DMS53 (cell line): ENCODE data around the gene TERT.

Source experiments
- DNase-seq: peaks from one replicate; lab custom pipeline; 2025; lab: John Stamatoyannopoulos, UW

TERT gene

DNA sequence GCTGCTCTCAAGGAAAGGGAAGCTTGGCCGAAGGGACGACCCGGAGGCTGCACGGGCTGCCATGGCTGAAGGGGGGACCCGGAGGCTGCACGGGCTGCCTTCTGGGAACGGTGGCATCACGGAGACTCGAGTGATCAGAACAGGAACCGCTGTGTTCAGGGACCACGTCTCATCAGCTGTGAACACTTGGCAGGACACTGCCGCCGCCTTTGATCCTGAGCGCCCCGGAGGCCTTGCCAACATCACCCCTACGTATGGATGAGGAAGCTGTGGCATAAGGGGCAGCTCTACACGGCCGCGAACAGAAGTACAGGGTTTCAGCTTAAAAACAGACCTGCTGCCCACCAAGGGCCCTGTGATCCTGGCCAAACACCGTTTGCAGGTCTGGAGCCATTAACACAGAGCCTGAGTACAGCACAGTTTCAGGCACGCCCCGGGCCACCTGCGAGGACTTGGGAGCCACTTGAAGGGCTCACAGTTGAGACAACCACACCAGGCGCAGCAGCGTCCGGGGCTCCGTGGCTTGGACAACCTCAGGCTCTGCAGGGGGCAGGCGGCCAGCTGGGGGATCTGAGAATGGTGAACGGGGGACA lies 23.9 kb upstream of the TERT start:
- peak; percentile 74 for DNase-seq

DNA sequence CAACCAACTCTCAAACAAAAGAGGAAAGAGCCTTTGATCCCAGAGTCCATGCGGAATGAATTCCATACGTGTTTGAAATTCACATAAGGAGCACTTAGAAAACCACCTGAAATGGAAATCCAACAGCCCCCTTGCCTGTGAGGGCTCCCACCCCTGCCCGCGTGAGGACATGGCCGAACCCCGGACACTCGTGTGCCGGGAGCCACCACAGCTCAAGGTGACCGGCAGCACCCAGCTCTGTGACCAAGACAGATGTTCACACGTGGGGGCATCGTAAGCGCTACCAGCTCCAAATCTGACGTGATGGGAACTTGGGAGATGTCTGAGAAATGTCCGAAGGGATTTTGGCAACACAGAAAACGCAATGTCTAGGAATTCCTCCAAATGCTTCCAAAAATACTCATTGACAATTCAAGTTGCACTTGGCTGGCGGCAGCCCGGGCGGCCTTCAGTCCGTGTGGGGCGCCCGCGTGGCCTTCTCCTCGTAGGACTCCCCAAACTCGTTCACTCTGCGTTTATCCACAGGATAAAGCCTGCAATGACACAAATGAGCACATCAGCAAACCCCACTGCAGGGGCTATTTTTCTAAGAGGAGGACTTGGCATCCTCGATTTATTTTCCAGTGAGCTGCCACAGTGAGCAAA lies 23.2 kb upstream of the TERT start:
- no peak for DNase-seq

DNA sequence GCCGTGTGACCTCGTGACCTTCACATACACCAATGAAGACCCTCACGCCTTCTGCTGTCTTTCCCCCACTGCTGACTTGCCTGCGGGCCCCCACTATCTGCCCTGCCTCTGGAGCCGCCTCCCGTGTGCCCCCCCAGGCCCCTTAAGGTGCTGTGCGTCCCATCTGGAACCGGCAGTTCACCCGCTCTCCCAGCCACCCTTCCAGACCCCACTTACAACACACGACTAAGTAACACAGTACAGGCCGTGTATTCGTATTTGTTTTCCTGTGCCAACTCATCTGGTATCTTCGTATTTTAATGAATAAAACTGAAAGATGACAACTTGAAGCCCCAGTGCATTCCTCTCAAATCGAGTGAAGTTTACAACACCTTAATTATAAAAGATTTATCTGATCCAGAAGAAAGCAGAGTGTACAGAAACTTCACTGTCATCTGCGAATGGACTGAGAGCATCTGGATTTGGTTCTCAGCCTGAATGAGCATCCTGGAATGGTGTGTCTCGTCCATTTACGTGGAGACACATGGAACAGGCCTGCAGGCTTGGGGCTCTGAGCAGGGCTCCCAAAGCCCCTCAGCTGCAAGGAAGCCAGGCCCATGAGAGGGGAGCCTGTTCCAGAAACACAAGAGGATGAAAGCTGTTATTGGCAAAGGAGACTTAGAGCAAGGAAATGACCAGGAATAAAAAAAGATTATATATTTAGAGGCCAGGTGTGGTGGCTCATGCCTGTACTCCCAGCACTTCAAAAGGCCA lies 21.9 kb upstream of the TERT start:
- DNase-seq: peak; percentile 89

DNA sequence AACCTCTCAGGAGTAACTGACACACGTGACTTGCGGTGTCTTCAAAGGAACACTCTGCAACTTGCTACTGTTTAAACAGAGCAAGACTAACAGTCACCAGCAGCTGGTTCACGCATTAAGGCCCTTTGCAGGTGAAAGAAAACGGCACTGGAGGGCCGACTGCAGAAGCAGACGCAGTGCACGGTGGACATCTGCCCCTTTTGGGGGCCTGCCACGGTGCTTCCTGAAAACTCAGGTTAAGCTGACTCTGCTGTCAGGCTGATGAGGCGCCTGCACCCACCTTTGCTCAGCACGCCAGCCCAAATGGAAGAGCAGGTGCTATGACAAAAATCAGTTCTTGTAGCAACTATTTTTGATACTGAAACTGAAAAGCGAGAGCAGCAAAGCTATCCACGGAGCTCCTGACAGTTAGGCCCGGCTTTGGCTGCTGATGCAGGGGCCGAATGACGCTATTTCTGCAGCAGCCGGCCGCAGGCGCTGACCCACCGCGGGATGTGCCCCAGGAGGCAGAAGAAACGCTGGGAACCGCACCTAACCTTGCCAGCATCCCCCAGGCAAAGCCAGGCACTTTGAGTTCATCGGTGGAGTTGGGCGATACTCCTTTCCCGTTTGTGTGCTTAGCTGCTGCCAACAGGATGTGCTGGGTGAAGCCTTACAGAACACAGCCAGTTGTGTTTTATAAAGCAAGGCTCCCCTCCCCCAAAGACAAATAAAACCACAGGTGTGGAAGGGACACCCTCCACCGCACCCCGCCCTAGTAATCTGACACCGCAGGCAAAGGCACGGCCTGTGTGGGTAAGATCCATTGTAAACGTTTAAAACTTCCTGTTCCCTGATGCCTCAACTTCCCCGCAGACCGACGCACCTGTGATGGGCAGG lies 21.1 kb upstream of the TERT start:
- peak; percentile 100 for DNase-seq

DNA sequence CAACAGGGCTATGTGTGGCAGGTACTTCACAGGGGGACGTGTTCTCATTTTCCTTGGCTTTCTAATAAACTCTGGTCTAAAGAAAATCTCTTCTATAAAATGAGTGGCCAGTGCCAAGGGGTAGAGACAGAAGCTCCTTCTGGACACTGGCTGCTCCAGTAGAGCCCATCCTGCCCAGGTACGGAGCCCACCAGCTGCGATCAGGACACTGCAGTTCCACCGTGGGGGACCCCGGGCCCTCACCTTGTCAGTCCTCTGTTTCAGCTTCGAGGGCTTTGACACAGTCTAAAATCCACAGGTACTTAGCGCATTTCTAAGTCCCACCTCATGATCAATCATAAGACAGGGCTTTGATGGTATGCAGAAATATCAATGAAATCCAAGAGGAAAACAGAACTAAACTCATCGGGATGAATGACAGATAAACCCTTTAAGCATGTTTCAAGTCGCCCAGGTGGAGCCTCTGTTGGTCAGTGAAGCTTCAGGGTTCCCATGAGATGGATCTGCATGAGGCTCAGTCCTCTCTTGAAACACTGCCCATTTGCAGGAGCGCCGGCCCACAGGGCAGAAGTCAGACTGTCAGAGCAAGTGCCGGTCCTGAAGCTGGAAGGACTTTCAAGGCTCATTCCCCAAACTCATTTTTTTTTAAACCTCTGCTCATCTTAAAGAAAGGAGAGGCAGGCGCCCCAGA lies 20.3 kb upstream of the TERT start:
- DNase-seq: peak; percentile 67

DNA sequence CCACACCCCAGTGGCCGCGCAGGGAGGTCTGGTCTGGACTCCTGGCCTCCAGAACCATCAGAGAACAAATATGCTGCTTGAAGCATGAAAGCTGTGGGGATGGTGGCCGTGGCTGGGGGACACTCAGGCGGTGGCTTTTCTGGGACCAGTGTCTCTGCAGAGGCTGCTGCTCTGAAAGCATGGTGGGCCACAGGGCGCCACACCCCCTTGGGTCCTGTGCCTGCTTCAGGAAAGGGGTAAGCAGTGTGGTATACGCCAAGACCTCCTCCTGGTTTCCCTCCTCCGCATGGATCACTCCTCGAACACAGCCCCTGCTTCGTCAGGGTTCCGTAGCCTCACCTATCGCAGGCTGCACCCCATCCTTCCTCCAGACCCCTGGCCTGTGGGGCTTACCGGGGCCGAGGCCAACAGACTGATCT lies 19.7 kb upstream of the TERT start:
- DNase-seq: peak; percentile 57

DNA sequence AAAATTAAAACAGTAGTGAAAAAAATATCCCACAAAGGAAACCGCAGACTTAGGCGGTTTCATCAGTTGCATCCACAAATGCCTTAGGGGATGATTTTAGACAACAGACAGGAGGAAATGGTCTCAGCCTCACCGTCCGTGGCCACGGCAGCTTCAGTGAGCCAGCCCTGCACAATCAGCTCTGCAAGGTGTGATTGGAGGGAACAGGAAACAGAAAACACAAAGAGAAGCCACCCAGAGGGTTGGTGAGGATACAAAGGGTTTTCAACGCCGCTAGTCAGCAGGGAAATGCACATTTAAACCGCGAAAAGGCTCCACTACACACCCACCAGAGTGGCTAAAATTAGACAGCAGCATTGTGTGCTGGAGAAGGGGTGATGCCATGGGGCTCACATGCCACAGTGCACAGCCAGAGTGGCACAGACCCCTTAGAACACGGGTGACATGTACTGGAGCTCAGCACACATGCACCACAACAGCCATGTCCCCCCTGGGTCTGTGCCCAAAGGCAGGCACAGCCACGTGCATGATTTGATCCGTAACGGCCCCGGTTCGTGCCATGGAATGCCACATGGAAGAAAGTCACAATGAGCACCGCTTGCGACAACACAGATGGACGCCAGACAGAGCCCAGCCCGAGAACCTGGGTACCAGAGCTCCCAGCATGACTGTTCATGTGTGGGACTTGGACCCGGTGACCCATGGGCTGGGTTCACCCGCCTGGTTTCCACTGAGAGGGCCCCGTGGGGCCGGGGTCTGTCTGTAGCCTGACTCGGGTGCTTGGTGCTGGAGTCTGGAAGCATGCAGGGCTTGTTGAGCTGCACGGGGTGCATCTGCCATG lies 18.3 kb upstream of the TERT start:
- DNase-seq: peak; percentile 62

DNA sequence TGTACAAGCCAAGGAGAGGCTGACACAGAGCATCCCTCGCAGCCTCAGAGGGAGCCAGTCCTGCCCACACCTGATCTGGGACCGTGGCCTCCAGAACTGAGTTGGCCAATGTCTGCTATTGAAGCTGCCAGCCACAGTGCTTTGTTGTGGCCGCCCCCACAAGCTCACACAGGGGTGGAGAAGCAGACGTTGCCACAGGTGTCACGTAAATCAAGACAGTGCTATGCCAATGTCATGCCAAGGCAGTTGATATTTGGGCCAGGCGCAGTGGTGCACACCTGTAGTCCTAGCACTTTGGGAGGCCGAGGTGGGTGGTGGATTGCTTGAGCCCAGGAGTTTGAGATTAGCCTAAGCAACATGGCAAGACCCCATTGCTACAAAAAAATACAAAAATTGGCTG lies 17.3 kb upstream of the TERT start:
- DNase-seq: no peak

DNA sequence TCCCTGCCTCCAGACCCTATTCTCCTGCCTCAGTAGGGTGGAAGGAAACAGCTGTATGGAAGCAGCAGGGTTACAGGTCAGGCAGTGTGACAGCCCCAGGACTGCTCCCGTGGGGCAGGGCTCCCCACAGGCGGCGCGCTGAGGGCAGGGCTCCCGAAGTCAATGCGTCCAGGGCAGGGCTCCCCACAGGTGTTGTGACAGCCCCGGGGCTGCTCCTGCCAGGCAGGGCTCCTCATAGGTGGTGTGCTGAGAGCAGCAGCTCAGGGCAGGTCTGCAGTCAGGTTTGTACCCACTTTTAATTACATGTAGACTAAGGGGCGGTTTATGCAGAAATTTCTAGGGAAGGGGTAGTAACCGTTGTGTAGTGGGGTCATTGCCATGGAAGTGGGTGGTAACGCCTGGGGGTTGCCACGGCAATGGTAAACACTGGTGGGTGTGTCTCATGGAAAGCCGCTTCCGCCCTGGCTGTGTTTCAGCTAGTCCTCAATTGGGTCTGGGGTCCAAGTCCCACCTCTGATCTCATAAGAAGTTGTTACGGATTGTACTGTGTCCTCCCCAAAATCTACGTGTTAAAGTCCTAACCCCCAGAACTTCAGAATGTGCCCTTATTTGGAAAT lies 16.7 kb upstream of the TERT start:
- no peak for DNase-seq

DNA sequence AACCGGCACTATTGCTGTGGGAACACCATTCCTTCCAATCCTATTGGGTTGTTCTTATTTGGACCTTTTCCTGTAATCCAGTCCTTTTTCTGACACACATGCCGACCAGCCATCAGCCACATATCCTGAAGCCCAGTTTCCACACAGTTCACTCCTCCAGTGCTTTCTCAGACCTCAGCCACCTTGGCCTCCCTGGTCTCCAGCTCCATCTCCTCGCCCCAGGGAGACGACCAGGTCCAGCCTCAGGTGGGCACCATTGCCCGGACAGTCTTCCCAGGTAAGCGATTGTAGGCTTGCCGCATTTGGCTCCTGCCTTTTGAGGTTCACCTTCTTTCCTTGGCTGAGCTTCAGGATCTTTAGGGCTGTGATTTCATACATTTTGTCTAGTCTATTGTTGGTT lies 15.2 kb upstream of the TERT start:
- DNase-seq: no peak

DNA sequence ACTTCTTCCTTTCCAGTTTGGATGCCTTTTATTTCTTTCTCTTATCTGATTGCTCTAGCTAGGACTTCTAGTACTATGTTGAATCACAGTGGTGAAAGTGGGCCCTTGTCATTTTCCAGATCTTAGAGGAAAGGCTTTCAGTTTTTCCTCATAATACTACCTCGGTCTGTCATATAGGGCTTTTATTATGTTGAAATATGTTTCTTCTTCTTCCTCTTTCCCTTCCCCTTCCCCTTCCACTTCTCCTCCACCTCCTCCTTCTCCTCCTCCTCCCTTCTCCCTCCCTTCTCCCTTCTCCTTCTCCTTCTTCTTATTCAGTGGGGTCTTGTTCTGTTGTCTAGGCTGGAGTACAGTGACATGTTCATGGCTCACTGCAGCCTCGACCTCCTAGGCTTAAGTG lies 9.2 kb upstream of the TERT start:
- DNase-seq: no peak

DNA sequence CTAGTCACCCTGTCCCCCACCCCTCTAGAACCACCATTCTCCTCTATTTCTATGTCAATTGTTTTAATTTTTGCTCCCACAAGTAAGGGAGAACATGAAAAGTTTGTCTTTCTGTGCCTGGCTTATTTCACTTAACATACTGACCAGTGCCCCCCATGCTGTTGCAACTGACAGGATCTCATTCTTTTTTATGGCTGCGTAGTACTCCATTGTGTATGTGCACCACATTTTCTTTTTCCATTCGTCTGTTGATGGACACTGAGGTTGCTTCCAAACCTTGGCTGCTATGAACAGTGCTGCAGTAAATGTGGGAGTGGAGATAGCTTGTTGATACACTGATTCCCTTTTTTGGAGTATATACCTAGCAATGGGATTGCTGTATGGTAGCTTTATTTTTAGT lies 7.4 kb upstream of the TERT start:
- no peak for DNase-seq

DNA sequence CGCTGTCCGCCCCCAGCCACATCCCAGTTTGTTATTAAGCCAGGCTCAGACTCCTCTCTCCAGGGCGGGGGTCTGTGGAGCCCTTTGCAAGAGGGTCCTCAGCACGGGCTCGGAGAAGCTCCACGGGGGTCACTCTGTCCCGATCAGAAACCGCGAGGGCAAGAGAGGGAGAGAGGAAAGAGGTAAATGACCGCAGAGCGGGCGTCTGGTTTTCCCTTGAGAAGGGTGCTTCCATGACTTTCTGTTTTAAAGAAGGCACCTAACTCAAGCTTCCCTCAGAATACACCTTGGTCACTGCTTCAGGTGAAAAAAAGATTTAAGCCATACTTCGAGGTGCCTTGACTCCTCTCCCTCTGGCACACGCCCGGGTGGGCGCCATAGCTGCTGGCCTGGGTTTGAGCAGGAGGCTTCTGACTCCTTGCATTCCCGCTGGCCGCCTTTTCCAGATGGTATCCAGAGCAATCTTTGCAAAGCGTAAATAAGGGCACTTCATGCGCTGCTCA lies 5.8 kb upstream of the TERT start:
- no peak for DNase-seq

DNA sequence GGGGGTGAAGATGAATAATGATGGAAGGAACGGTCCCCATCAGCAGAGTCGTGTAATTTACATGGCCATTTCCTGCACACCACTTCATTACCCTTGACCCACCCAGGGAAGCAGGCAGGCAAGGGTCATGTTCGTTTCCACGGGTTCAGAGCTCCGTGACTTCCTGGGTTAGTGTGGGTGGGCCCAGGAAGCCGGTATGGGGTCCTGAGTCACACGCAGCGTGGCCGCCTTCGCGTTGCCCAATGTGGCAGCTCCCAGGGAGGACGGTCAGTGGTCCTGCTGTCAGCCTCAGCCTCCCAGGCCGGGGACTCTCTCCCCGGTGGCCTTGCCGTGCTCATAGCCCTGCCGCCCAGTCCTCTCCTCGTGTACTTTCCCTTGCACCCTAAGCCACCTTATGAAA lies 5.1 kb upstream of the TERT start:
- peak; percentile 79 for DNase-seq

DNA sequence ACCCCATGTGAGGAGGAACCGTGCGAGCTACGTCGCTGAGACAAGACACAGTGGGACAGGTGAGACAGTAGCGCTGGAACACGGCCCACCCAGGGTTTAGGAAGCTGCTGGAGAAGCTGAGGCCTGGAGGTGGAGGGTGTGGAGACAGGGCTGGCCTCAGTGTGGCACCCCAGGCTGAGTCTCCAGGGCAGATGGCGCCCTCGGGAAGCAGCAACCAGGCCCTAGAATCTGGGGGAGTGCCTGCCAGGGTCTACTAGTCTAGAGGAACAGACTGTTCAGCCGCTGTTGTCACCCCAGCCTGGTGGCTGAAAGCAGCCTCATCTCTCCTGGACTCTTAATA lies 4.6 kb upstream of the TERT start:
- DNase-seq: peak; percentile 81

DNA sequence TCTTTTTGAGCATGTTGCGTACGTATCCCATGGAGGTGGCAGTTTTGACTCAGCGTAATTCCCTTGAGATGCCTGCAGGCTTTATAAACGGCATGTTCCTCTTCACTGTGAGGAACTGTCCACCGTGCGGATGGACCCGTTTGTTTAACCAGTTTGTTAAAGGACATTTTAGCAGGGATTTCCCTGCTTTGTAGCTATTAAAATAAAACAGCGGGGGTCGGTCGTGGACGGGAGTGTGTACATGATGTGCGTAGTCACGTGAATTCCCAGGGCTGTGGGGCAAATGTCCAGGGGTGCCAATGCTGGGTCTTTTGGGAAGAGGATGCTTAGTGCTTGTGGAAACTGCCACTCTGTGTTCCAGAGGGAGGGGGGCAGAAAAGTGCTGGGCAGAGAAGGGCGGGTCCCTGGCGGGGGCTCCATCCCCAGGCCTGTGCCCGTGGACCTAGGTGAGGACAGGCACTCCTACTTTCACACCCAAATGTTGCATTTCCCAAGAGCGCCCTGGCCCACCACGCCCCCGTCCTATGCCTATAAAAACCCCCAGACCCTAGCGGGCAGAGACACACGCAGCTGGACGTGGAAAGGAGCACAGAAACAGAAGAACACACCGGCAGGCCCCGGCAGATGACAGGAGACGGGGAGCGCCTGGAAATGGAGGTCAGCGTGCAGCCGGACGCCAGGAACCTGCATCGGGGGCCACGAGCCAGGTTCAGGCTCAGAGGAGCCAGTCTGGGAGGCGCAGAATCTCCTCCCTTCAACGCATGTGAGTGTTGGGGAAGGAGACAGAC lies 4.0 kb upstream of the TERT start:
- DNase-seq: peak; percentile 81

DNA sequence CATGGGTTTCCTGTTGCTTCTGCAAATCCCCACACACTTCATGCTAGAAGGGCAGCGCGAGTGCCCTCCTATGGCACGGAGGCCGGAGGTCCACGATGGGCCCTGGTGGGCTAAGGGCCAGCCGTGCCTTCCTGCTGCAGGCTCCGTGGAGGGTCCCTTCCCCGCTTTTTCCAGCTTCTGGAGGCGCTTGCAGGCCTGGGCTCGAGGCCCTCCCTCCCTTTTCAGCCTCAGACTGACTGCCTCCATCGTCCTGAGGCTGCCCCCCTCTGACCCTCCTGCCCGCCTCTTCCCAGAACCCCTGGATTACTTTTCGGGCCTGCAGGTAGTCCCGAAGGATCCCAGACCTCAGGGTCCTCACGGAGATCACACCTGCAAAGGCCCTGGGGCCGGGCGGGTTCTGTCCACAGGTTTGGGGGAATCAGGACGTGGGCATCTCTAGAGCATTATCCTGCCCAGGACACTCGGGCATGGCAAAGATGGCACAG lies 3.2 kb upstream of the TERT start:
- DNase-seq: no peak

DNA sequence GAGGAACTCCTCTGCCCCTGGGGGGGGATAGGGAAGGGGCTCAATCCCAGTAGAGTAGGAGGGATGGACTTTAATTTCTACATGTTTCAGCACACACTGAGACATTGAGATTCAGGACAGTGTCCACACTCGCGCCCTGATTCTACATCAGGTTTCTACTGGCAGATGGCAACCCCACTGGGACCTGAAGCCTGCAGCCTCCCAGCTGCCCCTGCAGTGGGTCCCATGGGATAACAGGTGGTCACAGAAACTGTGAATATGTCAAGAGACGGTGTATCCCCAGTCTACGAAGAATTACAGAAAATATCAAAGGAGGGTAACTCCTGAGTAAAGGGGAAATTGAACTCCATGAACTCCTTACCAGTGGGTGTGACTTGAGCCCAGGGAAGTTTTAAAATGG lies 2.4 kb upstream of the TERT start:
- DNase-seq: peak; percentile 65

DNA sequence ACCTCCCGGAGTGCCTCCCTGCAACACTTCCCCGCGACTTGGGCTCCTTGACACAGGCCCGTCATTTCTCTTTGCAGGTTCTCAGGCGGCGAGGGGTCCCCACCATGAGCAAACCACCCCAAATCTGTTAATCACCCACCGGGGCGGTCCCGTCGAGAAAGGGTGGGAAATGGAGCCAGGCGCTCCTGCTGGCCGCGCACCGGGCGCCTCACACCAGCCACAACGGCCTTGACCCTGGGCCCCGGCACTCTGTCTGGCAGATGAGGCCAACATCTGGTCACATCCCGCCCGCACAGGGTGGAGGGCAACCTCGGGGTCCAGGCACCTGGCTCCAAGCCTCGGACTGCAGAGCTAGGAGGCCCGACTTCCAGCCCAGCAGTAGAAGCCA lies 776 bp upstream of the TERT start:
- peak; percentile 76 for DNase-seq
